WTC11 (cell line): ENCODE data around the gene PMFBP1. TPM values are rescaled to one million over a fixed set of nuclear protein-coding genes. Genes with fewer than 3 reads are reported as not detected.

Source experiments
- ATAC-seq: fragments of 200-7000 bp; cut with Tn5 transposase; 2 replicates; pipeline ENCODE4 v1.10.0; 2021; ENCODE audit warnings: mild to moderate bottlenecking, moderate library complexity
- CTCF ChIA-PET: fragments of 300-600 bp; sonication (Branson Sonifier 250); formaldehyde crosslinking; loops from one replicate; lab custom pipeline; 2021; ENCODE audit warnings: antibody characterized with exemption; lab: Charles Lee
- POLR2A ChIA-PET: fragments of 350-600 bp; sonication (Branson Sonifier 250); formaldehyde crosslinking; loops from one replicate; lab custom pipeline; 2021; ENCODE audit warnings: antibody characterized with exemption; lab: Charles Lee
- DNase-seq: peaks from one replicate; pipeline ENCODE4 v3.0.0; 2021; ENCODE audit warnings: low spot score
- H3K27ac Mint-ChIP-seq: 2 replicates; pipeline ENCODE4 v1.8.0; 2021; ENCODE audit warnings: mixed read lengths
- H3K27me3 Mint-ChIP-seq: 2 replicates; pipeline ENCODE4 v1.8.0; 2021; ENCODE audit warnings: low read depth, mild to moderate bottlenecking, moderate library complexity, mixed read lengths
- H3K36me3 Mint-ChIP-seq: 2 replicates; pipeline ENCODE4 v1.8.0; 2021; ENCODE audit warnings: mixed read lengths
- H3K4me1 Mint-ChIP-seq: 2 replicates; pipeline ENCODE4 v1.8.0; 2022; ENCODE audit warnings: mixed read lengths
- H3K4me3 Mint-ChIP-seq: 2 replicates; pipeline ENCODE4 v1.8.0; 2021; ENCODE audit warnings: mild to moderate bottlenecking, moderate library complexity, mixed read lengths
- H3K9me3 Mint-ChIP-seq: 2 replicates; pipeline ENCODE4 v1.8.0; 2021; ENCODE audit warnings: mixed read lengths
- EMX1 ChIP-seq: fragments of 250-450 bp; sonication (Bioruptor Pico); IDR thresholded peaks from 2 replicates; pipeline ENCODE4 v1.8.0; 2021; ENCODE audit warnings: mild to moderate bottlenecking
- GRHL2 ChIP-seq: fragments of 250-450 bp; sonication (Bioruptor Pico); IDR thresholded peaks from 2 replicates; pipeline ENCODE4 v1.8.0; 2022; ENCODE audit warnings: mild to moderate bottlenecking, moderate library complexity; ENCODE audit not compliant: insufficient replicate concordance, severe bottlenecking
- IRF2 ChIP-seq: sonication (generic); formaldehyde crosslinking; IDR thresholded peaks from 2 replicates; pipeline ENCODE4 v1.8.0; 2022; ENCODE audit warnings: low read depth, missing genetic modification reagents, borderline replicate concordance
- JAZF1 ChIP-seq: fragments of 250-450 bp; sonication (Bioruptor Pico); IDR thresholded peaks from 2 replicates; pipeline ENCODE4 v1.9.0; 2021; ENCODE audit warnings: moderate library complexity, mild to moderate bottlenecking, inconsistent platforms
- MXD4 ChIP-seq: fragments of 250-450 bp; sonication (Bioruptor Pico); IDR thresholded peaks from 2 replicates; pipeline ENCODE4 v1.8.0; 2021; ENCODE audit warnings: mild to moderate bottlenecking, moderate library complexity, borderline replicate concordance
- PRRX2 ChIP-seq: fragments of 250-450 bp; sonication (Bioruptor Pico); IDR thresholded peaks from 2 replicates; pipeline ENCODE4 v1.8.0; 2021; ENCODE audit warnings: mild to moderate bottlenecking
- RORB ChIP-seq: fragments of 250-450 bp; sonication (Bioruptor Pico); IDR thresholded peaks from 2 replicates; pipeline ENCODE4 v1.9.0; 2021; ENCODE audit warnings: mild to moderate bottlenecking
- SMAD3 ChIP-seq: sonication (generic); formaldehyde crosslinking; IDR thresholded peaks from 2 replicates; pipeline ENCODE4 v1.8.0; 2022; ENCODE audit warnings: missing genetic modification reagents, mild to moderate bottlenecking, borderline replicate concordance
- TP53 ChIP-seq: sonication (generic); formaldehyde crosslinking; IDR thresholded peaks from 2 replicates; pipeline ENCODE4 v1.8.1; 2023; ENCODE audit warnings: mild to moderate bottlenecking, missing genetic modification reagents
- ZBTB21 ChIP-seq: sonication (generic); formaldehyde crosslinking; IDR thresholded peaks from 2 replicates; pipeline ENCODE4 v1.8.1; 2023; ENCODE audit warnings: mild to moderate bottlenecking, missing genetic modification reagents, borderline replicate concordance
- ZNF263 ChIP-seq: sonication (generic); formaldehyde crosslinking; IDR thresholded peaks from 2 replicates; pipeline ENCODE4 v1.8.1; 2022; ENCODE audit warnings: low read depth, mild to moderate bottlenecking, moderate library complexity, missing genetic modification reagents
- ZNF317 ChIP-seq: sonication (generic); formaldehyde crosslinking; IDR thresholded peaks from 2 replicates; pipeline ENCODE4 v1.8.1; 2023; ENCODE audit warnings: low read depth, mild to moderate bottlenecking, moderate library complexity, missing genetic modification reagents, borderline replicate concordance
- total RNA-seq: library from RNA; stranded (reverse); gene quantifications from 3 replicates; pipeline ENCODE4 v1.2.3, GENCODE V29; 2021
- TF ChIP-seq, protein P1 (sequence below): sonication (generic); formaldehyde crosslinking; IDR thresholded peaks from 2 replicates; pipeline ENCODE4 v1.8.1; 2023; ENCODE audit warnings: mild to moderate bottlenecking, missing genetic modification reagents
- TF ChIP-seq, protein P2 (sequence below): sonication (generic); formaldehyde crosslinking; IDR thresholded peaks from 2 replicates; pipeline ENCODE4 v1.8.1; 2023; ENCODE audit warnings: mild to moderate bottlenecking, moderate library complexity, missing genetic modification reagents
- TF ChIP-seq, protein P3 (sequence below): fragments of 250-450 bp; sonication (Bioruptor Pico); IDR thresholded peaks from 2 replicates; pipeline ENCODE4 v1.9.0; 2021; ENCODE audit warnings: mild to moderate bottlenecking
- TF ChIP-seq, protein P4 (sequence below): sonication (generic); formaldehyde crosslinking; IDR thresholded peaks from 2 replicates; pipeline ENCODE4 v1.8.0; 2023; ENCODE audit warnings: missing genetic modification reagents
- TF ChIP-seq, protein P5 (sequence below): fragments of 250-450 bp; sonication (Bioruptor Pico); IDR thresholded peaks from 2 replicates; pipeline ENCODE4 v1.9.0; 2021; ENCODE audit warnings: moderate library complexity, mild to moderate bottlenecking, inconsistent platforms, borderline replicate concordance
- TF ChIP-seq, protein P6 (sequence below): fragments of 250-450 bp; sonication (Bioruptor Pico); IDR thresholded peaks from 2 replicates; pipeline ENCODE4 v1.9.0; 2021; ENCODE audit warnings: mild to moderate bottlenecking
- TF ChIP-seq, protein P7 (sequence below): sonication (generic); formaldehyde crosslinking; IDR thresholded peaks from 2 replicates; pipeline ENCODE4 v1.8.1; 2023; ENCODE audit warnings: mild to moderate bottlenecking, missing genetic modification reagents

Gene PMFBP1
- total RNA-seq, 1 experiment from 2014 or later = 1.9 TPM

DNA sequence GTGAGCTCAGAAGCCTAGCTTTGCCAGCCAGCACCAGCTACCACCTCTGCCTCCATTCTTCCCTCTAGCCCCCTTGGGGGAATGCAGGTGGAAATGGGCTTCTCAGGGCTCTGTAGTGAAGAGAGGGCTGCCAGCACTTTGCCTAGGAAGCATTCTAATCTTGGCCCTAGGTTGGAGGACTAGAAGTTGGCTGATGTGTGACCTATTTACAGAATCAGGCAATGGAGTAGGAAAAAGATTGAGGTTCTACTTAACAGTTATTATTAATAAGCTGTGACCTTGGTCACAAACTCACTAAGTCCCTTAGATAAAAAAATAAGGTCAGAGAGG lies 58.4 kb downstream of the PMFBP1 start:
- Mint-ChIP-seq H3K27ac (no peak overlapping the region), H3K4me1 (no peaks in the 10 kb centered on the region), H3K36me3 (peaks cover 34% of the 10 kb centered on the region), H3K27me3 (no peaks in the 10 kb centered on the region), H3K4me3 (no peak overlapping the region), H3K9me3 (no peaks in the 10 kb centered on the region)
- no peak for DNase-seq
- ChIA-PET POLR2A (no interaction called here), CTCF (no interaction called here)
- no peak for ATAC-seq
- TF ChIP-seq IRF2 (CRISPR knock-in tag) = no peak
- TF ChIP-seq, protein P1, sequence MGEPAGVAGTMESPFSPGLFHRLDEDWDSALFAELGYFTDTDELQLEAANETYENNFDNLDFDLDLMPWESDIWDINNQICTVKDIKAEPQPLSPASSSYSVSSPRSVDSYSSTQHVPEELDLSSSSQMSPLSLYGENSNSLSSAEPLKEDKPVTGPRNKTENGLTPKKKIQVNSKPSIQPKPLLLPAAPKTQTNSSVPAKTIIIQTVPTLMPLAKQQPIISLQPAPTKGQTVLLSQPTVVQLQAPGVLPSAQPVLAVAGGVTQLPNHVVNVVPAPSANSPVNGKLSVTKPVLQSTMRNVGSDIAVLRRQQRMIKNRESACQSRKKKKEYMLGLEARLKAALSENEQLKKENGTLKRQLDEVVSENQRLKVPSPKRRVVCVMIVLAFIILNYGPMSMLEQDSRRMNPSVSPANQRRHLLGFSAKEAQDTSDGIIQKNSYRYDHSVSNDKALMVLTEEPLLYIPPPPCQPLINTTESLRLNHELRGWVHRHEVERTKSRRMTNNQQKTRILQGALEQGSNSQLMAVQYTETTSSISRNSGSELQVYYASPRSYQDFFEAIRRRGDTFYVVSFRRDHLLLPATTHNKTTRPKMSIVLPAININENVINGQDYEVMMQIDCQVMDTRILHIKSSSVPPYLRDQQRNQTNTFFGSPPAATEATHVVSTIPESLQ (CRISPR knock-in tag) = no peak
- TF ChIP-seq, protein P2, sequence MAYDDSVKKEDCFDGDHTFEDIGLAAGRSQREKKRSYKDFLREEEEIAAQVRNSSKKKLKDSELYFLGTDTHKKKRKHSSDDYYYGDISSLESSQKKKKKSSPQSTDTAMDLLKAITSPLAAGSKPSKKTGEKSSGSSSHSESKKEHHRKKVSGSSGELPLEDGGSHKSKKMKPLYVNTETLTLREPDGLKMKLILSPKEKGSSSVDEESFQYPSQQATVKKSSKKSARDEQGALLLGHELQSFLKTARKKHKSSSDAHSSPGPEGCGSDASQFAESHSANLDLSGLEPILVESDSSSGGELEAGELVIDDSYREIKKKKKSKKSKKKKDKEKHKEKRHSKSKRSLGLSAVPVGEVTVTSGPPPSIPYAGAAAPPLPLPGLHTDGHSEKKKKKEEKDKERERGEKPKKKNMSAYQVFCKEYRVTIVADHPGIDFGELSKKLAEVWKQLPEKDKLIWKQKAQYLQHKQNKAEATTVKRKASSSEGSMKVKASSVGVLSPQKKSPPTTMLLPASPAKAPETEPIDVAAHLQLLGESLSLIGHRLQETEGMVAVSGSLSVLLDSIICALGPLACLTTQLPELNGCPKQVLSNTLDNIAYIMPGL = no peak
- TF ChIP-seq, protein P3, sequence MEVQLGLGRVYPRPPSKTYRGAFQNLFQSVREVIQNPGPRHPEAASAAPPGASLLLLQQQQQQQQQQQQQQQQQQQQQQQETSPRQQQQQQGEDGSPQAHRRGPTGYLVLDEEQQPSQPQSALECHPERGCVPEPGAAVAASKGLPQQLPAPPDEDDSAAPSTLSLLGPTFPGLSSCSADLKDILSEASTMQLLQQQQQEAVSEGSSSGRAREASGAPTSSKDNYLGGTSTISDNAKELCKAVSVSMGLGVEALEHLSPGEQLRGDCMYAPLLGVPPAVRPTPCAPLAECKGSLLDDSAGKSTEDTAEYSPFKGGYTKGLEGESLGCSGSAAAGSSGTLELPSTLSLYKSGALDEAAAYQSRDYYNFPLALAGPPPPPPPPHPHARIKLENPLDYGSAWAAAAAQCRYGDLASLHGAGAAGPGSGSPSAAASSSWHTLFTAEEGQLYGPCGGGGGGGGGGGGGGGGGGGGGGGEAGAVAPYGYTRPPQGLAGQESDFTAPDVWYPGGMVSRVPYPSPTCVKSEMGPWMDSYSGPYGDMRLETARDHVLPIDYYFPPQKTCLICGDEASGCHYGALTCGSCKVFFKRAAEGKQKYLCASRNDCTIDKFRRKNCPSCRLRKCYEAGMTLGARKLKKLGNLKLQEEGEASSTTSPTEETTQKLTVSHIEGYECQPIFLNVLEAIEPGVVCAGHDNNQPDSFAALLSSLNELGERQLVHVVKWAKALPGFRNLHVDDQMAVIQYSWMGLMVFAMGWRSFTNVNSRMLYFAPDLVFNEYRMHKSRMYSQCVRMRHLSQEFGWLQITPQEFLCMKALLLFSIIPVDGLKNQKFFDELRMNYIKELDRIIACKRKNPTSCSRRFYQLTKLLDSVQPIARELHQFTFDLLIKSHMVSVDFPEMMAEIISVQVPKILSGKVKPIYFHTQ (CRISPR knock-in tag) = no peak
- no peak for TF ChIP-seq RORB (CRISPR knock-in tag)
- no peak for TF ChIP-seq JAZF1
- no peak for TF ChIP-seq EMX1 (CRISPR knock-in tag)
- TF ChIP-seq PRRX2 (CRISPR knock-in tag) = no peak
- TF ChIP-seq ZNF317 (CRISPR knock-in tag) = no peak
- TF ChIP-seq, protein P4, sequence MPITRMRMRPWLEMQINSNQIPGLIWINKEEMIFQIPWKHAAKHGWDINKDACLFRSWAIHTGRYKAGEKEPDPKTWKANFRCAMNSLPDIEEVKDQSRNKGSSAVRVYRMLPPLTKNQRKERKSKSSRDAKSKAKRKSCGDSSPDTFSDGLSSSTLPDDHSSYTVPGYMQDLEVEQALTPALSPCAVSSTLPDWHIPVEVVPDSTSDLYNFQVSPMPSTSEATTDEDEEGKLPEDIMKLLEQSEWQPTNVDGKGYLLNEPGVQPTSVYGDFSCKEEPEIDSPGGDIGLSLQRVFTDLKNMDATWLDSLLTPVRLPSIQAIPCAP (CRISPR knock-in tag) = no peak
- TF ChIP-seq, protein P5, sequence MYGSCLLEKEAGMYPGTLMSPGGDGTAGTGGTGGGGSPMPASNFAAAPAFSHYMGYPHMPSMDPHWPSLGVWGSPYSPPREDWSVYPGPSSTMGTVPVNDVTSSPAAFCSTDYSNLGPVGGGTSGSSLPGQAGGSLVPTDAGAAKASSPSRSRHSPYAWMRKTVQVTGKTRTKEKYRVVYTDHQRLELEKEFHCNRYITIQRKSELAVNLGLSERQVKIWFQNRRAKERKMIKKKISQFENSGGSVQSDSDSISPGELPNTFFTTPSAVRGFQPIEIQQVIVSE = no peak
- no peak for TF ChIP-seq MXD4
- TF ChIP-seq ZBTB21 = no peak
- TF ChIP-seq TP53 (CRISPR knock-in tag) = no peak
- TF ChIP-seq, protein P6, sequence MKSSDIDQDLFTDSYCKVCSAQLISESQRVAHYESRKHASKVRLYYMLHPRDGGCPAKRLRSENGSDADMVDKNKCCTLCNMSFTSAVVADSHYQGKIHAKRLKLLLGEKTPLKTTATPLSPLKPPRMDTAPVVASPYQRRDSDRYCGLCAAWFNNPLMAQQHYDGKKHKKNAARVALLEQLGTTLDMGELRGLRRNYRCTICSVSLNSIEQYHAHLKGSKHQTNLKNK (CRISPR knock-in tag) = no peak
- TF ChIP-seq SMAD3 = no peak
- no peak for TF ChIP-seq ZNF263 (CRISPR knock-in tag)
- TF ChIP-seq, protein P7, sequence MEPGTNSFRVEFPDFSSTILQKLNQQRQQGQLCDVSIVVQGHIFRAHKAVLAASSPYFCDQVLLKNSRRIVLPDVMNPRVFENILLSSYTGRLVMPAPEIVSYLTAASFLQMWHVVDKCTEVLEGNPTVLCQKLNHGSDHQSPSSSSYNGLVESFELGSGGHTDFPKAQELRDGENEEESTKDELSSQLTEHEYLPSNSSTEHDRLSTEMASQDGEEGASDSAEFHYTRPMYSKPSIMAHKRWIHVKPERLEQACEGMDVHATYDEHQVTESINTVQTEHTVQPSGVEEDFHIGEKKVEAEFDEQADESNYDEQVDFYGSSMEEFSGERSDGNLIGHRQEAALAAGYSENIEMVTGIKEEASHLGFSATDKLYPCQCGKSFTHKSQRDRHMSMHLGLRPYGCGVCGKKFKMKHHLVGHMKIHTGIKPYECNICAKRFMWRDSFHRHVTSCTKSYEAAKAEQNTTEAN (CRISPR knock-in tag) = no peak
- no peak for TF ChIP-seq GRHL2 (CRISPR knock-in tag)
